ENCODE results near the gene CEP104.

The CEP104 gene

DNA sequence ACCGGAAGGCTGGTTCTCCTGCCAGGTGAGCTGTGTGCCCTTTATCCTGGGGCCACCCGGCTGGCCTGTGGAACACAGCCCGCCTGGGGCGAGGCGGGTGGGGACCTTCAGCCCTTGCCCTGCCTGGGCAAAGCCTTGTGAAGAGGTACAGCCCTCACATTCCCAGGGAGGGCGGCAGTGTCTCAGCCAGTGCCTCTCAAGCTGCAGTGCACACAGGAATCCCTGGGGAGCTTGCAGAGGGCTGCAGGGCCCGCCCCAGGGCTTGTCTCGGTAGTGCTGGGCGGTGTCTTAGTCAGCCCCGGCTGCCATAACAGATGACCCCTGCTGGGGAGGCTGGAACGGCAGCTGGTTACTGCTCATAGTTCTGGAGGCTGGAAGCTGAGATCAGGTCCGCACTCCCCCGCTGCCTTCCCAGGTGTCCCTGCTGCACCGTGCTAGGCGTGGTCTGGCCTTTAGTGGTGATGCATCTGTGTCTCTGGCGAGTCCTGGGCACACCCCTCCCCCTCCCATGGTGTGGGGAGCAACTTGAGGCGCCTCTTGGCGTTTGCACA is 12.8 kb upstream of the CEP104 start:
- no peak; the same call in 2 of the 3 replicates for ATAC-seq
- TF ChIP-seq, protein P1, sequence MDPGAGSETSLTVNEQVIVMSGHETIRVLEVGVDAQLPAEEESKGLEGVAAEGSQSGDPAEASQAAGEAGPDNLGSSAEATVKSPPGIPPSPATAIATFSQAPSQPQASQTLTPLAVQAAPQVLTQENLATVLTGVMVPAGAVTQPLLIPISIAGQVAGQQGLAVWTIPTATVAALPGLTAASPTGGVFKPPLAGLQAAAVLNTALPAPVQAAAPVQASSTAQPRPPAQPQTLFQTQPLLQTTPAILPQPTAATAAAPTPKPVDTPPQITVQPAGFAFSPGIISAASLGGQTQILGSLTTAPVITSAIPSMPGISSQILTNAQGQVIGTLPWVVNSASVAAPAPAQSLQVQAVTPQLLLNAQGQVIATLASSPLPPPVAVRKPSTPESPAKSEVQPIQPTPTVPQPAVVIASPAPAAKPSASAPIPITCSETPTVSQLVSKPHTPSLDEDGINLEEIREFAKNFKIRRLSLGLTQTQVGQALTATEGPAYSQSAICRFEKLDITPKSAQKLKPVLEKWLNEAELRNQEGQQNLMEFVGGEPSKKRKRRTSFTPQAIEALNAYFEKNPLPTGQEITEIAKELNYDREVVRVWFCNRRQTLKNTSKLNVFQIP (CRISPR knock-in tag; IDR thresholded peaks at IDR 0.05; ENCODE audit: borderline replicate concordance, low read depth) = no peak
- TF ChIP-seq ZNF565 (CRISPR knock-in tag; conservative IDR thresholded peaks at IDR 0.05; ENCODE audit: low read depth) (no peak), RARB (CRISPR knock-in tag; IDR thresholded peaks at IDR 0.05) (no peak), ZC3H10 (CRISPR knock-in tag; IDR thresholded peaks at IDR 0.05) (no peak), TCF4 (CRISPR knock-in tag; IDR thresholded peaks at IDR 0.05; ENCODE audit: borderline replicate concordance) (no peak), OSR1 (CRISPR knock-in tag; IDR thresholded peaks at IDR 0.05) (no peak), BACH2 (CRISPR knock-in tag; IDR thresholded peaks at IDR 0.05; ENCODE audit: borderline replicate concordance) (no peak), ZFP30 (CRISPR knock-in tag; IDR thresholded peaks at IDR 0.05) (no peak), CSDC2 (CRISPR knock-in tag; IDR thresholded peaks at IDR 0.05) (no peak), ZNF8 (CRISPR knock-in tag; IDR thresholded peaks at IDR 0.05) (no peak), PPARA (CRISPR knock-in tag; IDR thresholded peaks at IDR 0.05; ENCODE audit: borderline replicate concordance) (no peak), SNAI2 (CRISPR knock-in tag; IDR thresholded peaks at IDR 0.05) (no peak), TOX (CRISPR knock-in tag; IDR thresholded peaks at IDR 0.05; ENCODE audit: borderline replicate concordance) (no peak), ESRRG (CRISPR knock-in tag; IDR thresholded peaks at IDR 0.05) (no peak), ZFP3 (CRISPR knock-in tag; IDR thresholded peaks at IDR 0.05) (no peak)
- TF ChIP-seq, protein P2, sequence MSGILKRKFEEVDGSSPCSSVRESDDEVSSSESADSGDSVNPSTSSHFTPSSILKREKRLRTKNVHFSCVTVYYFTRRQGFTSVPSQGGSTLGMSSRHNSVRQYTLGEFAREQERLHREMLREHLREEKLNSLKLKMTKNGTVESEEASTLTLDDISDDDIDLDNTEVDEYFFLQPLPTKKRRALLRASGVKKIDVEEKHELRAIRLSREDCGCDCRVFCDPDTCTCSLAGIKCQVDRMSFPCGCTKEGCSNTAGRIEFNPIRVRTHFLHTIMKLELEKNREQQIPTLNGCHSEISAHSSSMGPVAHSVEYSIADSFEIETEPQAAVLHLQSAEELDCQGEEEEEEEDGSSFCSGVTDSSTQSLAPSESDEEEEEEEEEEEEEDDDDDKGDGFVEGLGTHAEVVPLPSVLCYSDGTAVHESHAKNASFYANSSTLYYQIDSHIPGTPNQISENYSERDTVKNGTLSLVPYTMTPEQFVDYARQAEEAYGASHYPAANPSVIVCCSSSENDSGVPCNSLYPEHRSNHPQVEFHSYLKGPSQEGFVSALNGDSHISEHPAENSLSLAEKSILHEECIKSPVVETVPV (CRISPR knock-in tag; IDR thresholded peaks at IDR 0.05) = no peak
- TF ChIP-seq, protein P3, sequence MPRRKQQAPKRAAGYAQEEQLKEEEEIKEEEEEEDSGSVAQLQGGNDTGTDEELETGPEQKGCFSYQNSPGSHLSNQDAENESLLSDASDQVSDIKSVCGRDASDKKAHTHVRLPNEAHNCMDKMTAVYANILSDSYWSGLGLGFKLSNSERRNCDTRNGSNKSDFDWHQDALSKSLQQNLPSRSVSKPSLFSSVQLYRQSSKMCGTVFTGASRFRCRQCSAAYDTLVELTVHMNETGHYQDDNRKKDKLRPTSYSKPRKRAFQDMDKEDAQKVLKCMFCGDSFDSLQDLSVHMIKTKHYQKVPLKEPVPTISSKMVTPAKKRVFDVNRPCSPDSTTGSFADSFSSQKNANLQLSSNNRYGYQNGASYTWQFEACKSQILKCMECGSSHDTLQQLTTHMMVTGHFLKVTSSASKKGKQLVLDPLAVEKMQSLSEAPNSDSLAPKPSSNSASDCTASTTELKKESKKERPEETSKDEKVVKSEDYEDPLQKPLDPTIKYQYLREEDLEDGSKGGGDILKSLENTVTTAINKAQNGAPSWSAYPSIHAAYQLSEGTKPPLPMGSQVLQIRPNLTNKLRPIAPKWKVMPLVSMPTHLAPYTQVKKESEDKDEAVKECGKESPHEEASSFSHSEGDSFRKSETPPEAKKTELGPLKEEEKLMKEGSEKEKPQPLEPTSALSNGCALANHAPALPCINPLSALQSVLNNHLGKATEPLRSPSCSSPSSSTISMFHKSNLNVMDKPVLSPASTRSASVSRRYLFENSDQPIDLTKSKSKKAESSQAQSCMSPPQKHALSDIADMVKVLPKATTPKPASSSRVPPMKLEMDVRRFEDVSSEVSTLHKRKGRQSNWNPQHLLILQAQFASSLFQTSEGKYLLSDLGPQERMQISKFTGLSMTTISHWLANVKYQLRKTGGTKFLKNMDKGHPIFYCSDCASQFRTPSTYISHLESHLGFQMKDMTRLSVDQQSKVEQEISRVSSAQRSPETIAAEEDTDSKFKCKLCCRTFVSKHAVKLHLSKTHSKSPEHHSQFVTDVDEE (CRISPR knock-in tag; IDR thresholded peaks at IDR 0.05) = no peak
- TF ChIP-seq, protein P4, sequence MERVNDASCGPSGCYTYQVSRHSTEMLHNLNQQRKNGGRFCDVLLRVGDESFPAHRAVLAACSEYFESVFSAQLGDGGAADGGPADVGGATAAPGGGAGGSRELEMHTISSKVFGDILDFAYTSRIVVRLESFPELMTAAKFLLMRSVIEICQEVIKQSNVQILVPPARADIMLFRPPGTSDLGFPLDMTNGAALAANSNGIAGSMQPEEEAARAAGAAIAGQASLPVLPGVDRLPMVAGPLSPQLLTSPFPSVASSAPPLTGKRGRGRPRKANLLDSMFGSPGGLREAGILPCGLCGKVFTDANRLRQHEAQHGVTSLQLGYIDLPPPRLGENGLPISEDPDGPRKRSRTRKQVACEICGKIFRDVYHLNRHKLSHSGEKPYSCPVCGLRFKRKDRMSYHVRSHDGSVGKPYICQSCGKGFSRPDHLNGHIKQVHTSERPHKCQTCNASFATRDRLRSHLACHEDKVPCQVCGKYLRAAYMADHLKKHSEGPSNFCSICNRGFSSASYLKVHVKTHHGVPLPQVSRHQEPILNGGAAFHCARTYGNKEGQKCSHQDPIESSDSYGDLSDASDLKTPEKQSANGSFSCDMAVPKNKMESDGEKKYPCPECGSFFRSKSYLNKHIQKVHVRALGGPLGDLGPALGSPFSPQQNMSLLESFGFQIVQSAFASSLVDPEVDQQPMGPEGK (CRISPR knock-in tag; IDR thresholded peaks at IDR 0.05; ENCODE audit: borderline replicate concordance) = no peak

DNA sequence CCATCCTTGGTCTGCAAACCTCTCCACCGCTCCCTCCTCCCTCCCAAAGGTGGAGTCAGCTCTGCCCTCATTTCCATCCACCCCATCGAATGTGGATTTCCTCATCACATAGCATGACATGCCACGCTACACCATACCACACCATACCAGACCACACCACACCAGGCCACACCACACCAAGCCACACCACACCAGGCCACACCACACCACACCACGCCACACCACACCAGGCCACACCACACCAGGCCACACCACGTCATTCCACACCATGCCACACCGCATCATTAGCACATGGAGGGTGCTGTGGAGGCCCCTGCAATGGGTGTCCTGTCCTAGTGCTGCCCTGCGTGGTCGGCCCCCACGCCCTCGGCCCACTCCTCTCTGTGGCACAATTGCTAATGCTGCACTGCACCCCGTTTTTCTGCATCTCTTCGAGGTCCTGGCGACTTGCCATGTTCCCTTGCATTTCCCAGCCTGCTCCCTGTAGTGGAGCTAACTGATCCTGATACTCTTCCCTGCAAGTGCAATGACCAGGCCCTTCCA is 11.5 kb upstream of the CEP104 start:
- no peak for ATAC-seq
- no peak for TF ChIP-seq ESRRG (CRISPR knock-in tag; IDR thresholded peaks at IDR 0.05)
- no peak for TF ChIP-seq BACH2 (CRISPR knock-in tag; IDR thresholded peaks at IDR 0.05; ENCODE audit: borderline replicate concordance)
- no peak for TF ChIP-seq ZNF70 (CRISPR knock-in tag; IDR thresholded peaks at IDR 0.05)
- no peak for TF ChIP-seq ZFP3 (CRISPR knock-in tag; IDR thresholded peaks at IDR 0.05)
- TF ChIP-seq, protein P4 (CRISPR knock-in tag; IDR thresholded peaks at IDR 0.05; ENCODE audit: borderline replicate concordance) = no peak
- TF ChIP-seq PPARA (CRISPR knock-in tag; IDR thresholded peaks at IDR 0.05; ENCODE audit: borderline replicate concordance) = no peak
- TF ChIP-seq GLIS3 (CRISPR knock-in tag; IDR thresholded peaks at IDR 0.05) = no peak
- no peak for TF ChIP-seq OSR1 (CRISPR knock-in tag; IDR thresholded peaks at IDR 0.05)
- TF ChIP-seq TOX (CRISPR knock-in tag; IDR thresholded peaks at IDR 0.05; ENCODE audit: borderline replicate concordance) = no peak
- no peak for TF ChIP-seq CSDC2 (CRISPR knock-in tag; IDR thresholded peaks at IDR 0.05)
- TF ChIP-seq ARNTL (CRISPR knock-in tag; IDR thresholded peaks at IDR 0.05; ENCODE audit: borderline replicate concordance, low read depth) = no peak
- TF ChIP-seq, protein P5, sequence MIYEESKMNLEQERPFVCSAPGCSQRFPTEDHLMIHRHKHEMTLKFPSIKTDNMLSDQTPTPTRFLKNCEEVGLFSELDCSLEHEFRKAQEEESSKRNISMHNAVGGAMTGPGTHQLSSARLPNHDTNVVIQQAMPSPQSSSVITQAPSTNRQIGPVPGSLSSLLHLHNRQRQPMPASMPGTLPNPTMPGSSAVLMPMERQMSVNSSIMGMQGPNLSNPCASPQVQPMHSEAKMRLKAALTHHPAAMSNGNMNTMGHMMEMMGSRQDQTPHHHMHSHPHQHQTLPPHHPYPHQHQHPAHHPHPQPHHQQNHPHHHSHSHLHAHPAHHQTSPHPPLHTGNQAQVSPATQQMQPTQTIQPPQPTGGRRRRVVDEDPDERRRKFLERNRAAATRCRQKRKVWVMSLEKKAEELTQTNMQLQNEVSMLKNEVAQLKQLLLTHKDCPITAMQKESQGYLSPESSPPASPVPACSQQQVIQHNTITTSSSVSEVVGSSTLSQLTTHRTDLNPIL (CRISPR knock-in tag; IDR thresholded peaks at IDR 0.05; ENCODE audit: low read depth) = no peak
- TF ChIP-seq, protein P3 (CRISPR knock-in tag; IDR thresholded peaks at IDR 0.05) = no peak
- TF ChIP-seq ISL1 (CRISPR knock-in tag; IDR thresholded peaks at IDR 0.05) = no peak
